CD4-positive, alpha-beta T cell (primary cell): Measurements from ENCODE around the gene SDF2L1. TPM values are rescaled to one million over a fixed set of nuclear protein-coding genes. Genes with fewer than 3 reads are reported as not detected.

Experiments used
- ATAC-seq: fragments of 200-7000 bp; cut with Tn5 transposase; one replicate; pipeline ENCODE4 v1.10.0; 2022; ENCODE audit warnings: mild to moderate bottlenecking; ENCODE audit not compliant: poor library complexity
- CTCF ChIA-PET: fragments of 350-600 bp; sonication (Branson Sonifier 250); formaldehyde crosslinking; loops from one replicate; lab custom pipeline; 2021; ENCODE audit warnings: antibody characterized with exemption, inconsistent platforms; lab: Charles Lee
- POLR2A ChIA-PET: fragments of 350-600 bp; sonication (Branson Sonifier 250); formaldehyde crosslinking; loops from one replicate; lab custom pipeline; 2021; ENCODE audit warnings: antibody characterized with exemption, inconsistent platforms; lab: Charles Lee
- DNase-seq, 14 experiments: peaks; one replicate each; pipeline ENCODE4 v3.0.0-alpha.2; 2013 to 2020; ENCODE audit warnings: mixed read lengths in 2 of 14
- H3K27ac ChIP-seq, 2 donors: one replicate each; pipeline versions ENCODE4 v1.5.1 to v1.7.0; 2013; ENCODE audit warnings: low read length in 2 of 2, low read depth in 1 of 2, mild to moderate bottlenecking in 1 of 2
- H3K27me3 ChIP-seq, 2 experiments: 1 replicate in 1 of 2; 2 replicates in 1 of 2; pipeline versions ENCODE4 v1.6.1 to v1.7.0; 2013; ENCODE audit warnings: low read length in 2 of 2, control low read depth in 1 of 2, mild to moderate bottlenecking in 1 of 2, moderate library complexity in 1 of 2; ENCODE audit not compliant: insufficient read depth in 2 of 2, control insufficient read depth in 1 of 2
- H3K36me3 ChIP-seq: one replicate; pipeline ENCODE4 v1.6.1; 2013; ENCODE audit warnings: low read length, control low read depth; ENCODE audit not compliant: insufficient read depth
- H3K4me1 ChIP-seq: one replicate; pipeline ENCODE4 v1.6.1; 2013; ENCODE audit warnings: low read length, control low read depth; ENCODE audit not compliant: insufficient read depth
- H3K4me3 ChIP-seq: one replicate; pipeline ENCODE4 v1.5.1; 2013; ENCODE audit warnings: mild to moderate bottlenecking, low read length, moderate library complexity
- H3K9me3 ChIP-seq, 2 experiments: 1 replicate in 1 of 2; 2 replicates in 1 of 2; pipeline versions ENCODE4 v1.6.1 to v1.7.0; 2013; ENCODE audit warnings: low read length in 2 of 2, mild to moderate bottlenecking in 2 of 2, control low read depth in 1 of 2, moderate library complexity in 1 of 2; ENCODE audit not compliant: control insufficient read depth in 1 of 2, insufficient read depth in 1 of 2
- H3K27ac Mint-ChIP-seq: one replicate; pipeline ENCODE4 v1.8.0; 2020; ENCODE audit warnings: mixed read lengths
- H3K27me3 Mint-ChIP-seq: one replicate; pipeline ENCODE4 v1.8.0; 2021; ENCODE audit warnings: mixed read lengths
- H3K36me3 Mint-ChIP-seq: one replicate; pipeline ENCODE4 v1.8.0; 2021; ENCODE audit warnings: low read depth, mixed read lengths
- H3K4me1 Mint-ChIP-seq: one replicate; pipeline ENCODE4 v1.8.0; 2021; ENCODE audit warnings: low read depth, mixed read lengths
- H3K4me3 Mint-ChIP-seq: one replicate; pipeline ENCODE4 v1.8.0; 2020; ENCODE audit warnings: mild to moderate bottlenecking, mixed read lengths
- H3K9me3 Mint-ChIP-seq: one replicate; pipeline ENCODE4 v1.8.0; 2020; ENCODE audit warnings: mixed read lengths
- intact Hi-C, 2 experiments: fragments of 100-400 bp; cut with DNase I in 1 of 2; cut with micrococcal nuclease in 1 of 2; formaldehyde crosslinking; loops; one replicate each; pipeline versions ENCODE4 v1.15.1 to v1.9.0; 2023 to 2025; cut with DNase I, micrococcal nuclease
- total RNA-seq, 174 experiments: library from RNA in 2 of 174; stranded (reverse) in 2 of 174; gene quantifications; one replicate each; pipeline ENCODE4 v1.2.3 and lab custom pipeline; 2021 to 2026
- TF ChIP-seq, protein P1 (sequence below): fragments of 200-600 bp; IDR thresholded peaks from one replicate; pipeline ENCODE4 v1.8.0; 2022; ENCODE audit warnings: antibody characterized with exemption, mild to moderate bottlenecking

Gene SDF2L1
- total RNA-seq, 2 experiments from 2014 or later, result 20.0 to 21.2 TPM

- DNase-seq (no peak), ATAC-seq (no peak)
- peak overlapping the region; percentile 47 for H3K27ac Mint-ChIP-seq
- ChIA-PET CTCF (no interaction called here), POLR2A (no interaction called here)
- Histone ChIP-seq H3K9me3 (no peaks in the 10 kb centered on the region), H3K4me3 (no peak overlapping the region), H3K27me3 (no peaks in the 10 kb centered on the region), H3K4me1 (peaks cover 59% of the 10 kb centered on the region), H3K36me3 (peaks cover 54% of the 10 kb centered on the region), H3K27ac (no peak overlapping the region)
- peak overlapping the region; percentile 68 for H3K4me3 Mint-ChIP-seq
- H3K4me1 Mint-ChIP-seq, result peaks cover 54% of the 10 kb centered on the region
- TF ChIP-seq, protein P1, sequence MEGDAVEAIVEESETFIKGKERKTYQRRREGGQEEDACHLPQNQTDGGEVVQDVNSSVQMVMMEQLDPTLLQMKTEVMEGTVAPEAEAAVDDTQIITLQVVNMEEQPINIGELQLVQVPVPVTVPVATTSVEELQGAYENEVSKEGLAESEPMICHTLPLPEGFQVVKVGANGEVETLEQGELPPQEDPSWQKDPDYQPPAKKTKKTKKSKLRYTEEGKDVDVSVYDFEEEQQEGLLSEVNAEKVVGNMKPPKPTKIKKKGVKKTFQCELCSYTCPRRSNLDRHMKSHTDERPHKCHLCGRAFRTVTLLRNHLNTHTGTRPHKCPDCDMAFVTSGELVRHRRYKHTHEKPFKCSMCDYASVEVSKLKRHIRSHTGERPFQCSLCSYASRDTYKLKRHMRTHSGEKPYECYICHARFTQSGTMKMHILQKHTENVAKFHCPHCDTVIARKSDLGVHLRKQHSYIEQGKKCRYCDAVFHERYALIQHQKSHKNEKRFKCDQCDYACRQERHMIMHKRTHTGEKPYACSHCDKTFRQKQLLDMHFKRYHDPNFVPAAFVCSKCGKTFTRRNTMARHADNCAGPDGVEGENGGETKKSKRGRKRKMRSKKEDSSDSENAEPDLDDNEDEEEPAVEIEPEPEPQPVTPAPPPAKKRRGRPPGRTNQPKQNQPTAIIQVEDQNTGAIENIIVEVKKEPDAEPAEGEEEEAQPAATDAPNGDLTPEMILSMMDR, result no peak
- no peaks in the 10 kb centered on the region for H3K27me3 Mint-ChIP-seq
- H3K36me3 Mint-ChIP-seq, result peaks cover 47% of the 10 kb centered on the region
- no peaks in the 10 kb centered on the region for H3K9me3 Mint-ChIP-seq
- intact Hi-C loops, result loop anchor here in 1 of 2 experiments (5.0 kb wide), 1 partner anchor 624 kb away; the partner anchor contains the start of gene THAP7
Measured at GRCh38 chr22:21626073-21626734, 15.9 kb upstream of the SDF2L1 start.

DNA sequence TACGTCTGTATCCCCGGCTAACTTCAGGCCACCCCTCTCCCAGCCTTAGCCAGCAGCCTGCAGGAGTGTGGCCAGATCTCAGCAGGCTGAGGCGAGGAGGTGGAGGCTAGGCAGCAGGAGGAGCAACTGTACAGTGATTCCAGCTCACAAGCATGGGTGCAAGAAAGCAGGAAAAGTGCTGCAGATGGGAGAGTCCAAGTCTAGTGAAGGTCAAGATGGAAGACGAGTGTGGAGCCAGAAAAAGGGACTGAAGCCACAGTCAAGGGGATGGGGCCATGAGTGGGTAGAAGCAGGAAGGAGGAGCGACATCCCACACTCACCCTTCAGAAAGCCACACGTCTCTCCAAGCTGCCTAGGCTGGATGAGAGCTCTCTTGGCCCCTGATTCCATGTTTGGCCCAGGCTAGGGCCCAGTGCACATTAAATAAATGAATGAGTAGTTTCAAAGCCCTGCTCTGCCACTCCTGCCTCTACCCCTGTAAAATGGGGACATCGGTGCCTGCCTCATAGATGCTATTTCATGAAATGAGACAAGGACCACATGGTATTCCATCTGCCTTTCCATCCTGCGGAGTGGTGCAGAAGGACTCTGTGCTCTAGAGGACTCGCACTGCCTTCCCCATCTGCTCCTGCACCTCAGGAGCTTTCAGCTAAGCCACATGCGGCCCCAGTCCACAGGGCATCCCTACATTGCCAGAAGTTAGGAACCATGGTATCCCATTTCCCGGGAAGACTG is 15.2 kb upstream of the SDF2L1 start:
- Histone ChIP-seq H3K4me1 (peaks cover 59% of the 10 kb centered on the region), H3K36me3 (peaks cover 52% of the 10 kb centered on the region), H3K27ac (no peak overlapping the region), H3K27me3 (no peaks in the 10 kb centered on the region), H3K9me3 (no peaks in the 10 kb centered on the region), H3K4me3 (no peak overlapping the region)
- Mint-ChIP-seq H3K4me1 (peaks cover 57% of the 10 kb centered on the region), H3K27me3 (no peaks in the 10 kb centered on the region), H3K36me3 (peaks cover 45% of the 10 kb centered on the region), H3K9me3 (no peaks in the 10 kb centered on the region), H3K27ac (peak overlapping the region; percentile 47), H3K4me3 (peak overlapping the region; percentile 68)
- ChIA-PET CTCF (interaction anchor here (1.2 kb wide), 1 partner anchor 20 kb away, joined by 4 read pairs; no protein-coding TSS in a partner anchor), POLR2A (no interaction called here)
- TF ChIP-seq, protein P1, result no peak
- intact Hi-C loops, result loop anchor here in 1 of 2 experiments (5.0 kb wide), 1 partner anchor 625 kb away; the partner anchor contains the start of gene THAP7
- ATAC-seq (no peak), DNase-seq (no peak)

GRCh38 chr22:21628386-21629254 is 13.5 kb upstream of the SDF2L1 start:
- ChIA-PET CTCF (interaction anchor here (0.5 to 5.1 kb wide), 18 partner anchors 12 to 647 kb away, joined by 3 to 89 read pairs (median 4); partner anchors contain the start of genes LZTR1, SDF2L1 and YPEL1), POLR2A (interaction anchor here (0.6 to 4.5 kb wide), 16 partner anchors 9 to 646 kb away, joined by 3 to 140 read pairs (median 6); partner anchors contain the start of genes LZTR1, PPIL2, SDF2L1 and THAP7)
- peak; percentile 4 for ATAC-seq
- Histone ChIP-seq H3K9me3 (peaks cover 0 to 7% of the 10 kb centered on the region in 2 experiments), H3K4me1 (peaks cover 70% of the 10 kb centered on the region), H3K27ac (peak overlapping the region in 1 of 2 donors; percentile 34), H3K4me3 (peak overlapping the region; percentile 97), H3K27me3 (no peaks in the 10 kb centered on the region), H3K36me3 (peaks cover 36% of the 10 kb centered on the region)
- intact Hi-C loops, result loop anchor here in 1 of 2 experiments (1.0 to 5.0 kb wide), 3 partner anchors 14 to 626 kb away; partner anchors contain the start of genes SDF2L1 and THAP7
- Mint-ChIP-seq H3K4me1 (peaks cover 56% of the 10 kb centered on the region), H3K4me3 (peak overlapping the region; percentile 97), H3K9me3 (no peaks in the 10 kb centered on the region), H3K36me3 (peaks cover 31% of the 10 kb centered on the region), H3K27me3 (no peaks in the 10 kb centered on the region), H3K27ac (peak overlapping the region; percentile 88)
- DNase-seq, result peak in 1 of 14 experiments; percentile 52
- TF ChIP-seq, protein P1, result no peak
